H9 (cell line): ENCODE results near the gene LPIN2. TPM values are rescaled to one million over a fixed set of nuclear protein-coding genes. Genes with fewer than 3 reads are reported as not detected.

Experiments
- DNase-seq: peaks from one replicate; pipeline ENCODE4 v3.0.0-alpha.2; 2017
- H2AFZ ChIP-seq: one replicate; pipeline ENCODE4 v1.6.1; 2013; ENCODE audit warnings: mild to moderate bottlenecking, low read length, control low read depth, moderate library complexity
- H2AK5ac ChIP-seq: 2 replicates; pipeline ENCODE4 v1.6.1; 2013; ENCODE audit warnings: low read length, control low read depth, mixed read lengths; ENCODE audit not compliant: insufficient read length
- H2BK120ac ChIP-seq: one replicate; pipeline ENCODE4 v1.6.1; 2013; ENCODE audit warnings: low read depth, mild to moderate bottlenecking, low read length, control low read depth, inconsistent platforms; ENCODE audit not compliant: poor library complexity, severe bottlenecking
- H2BK12ac ChIP-seq: 2 replicates; pipeline ENCODE4 v1.6.1; 2013; ENCODE audit warnings: low read length, control low read depth, mixed read lengths, low read depth; ENCODE audit not compliant: insufficient read length
- H2BK15ac ChIP-seq: 2 replicates; pipeline ENCODE4 v1.6.1; 2013; ENCODE audit warnings: low read depth, low read length, control low read depth
- H2BK20ac ChIP-seq: one replicate; pipeline ENCODE4 v1.6.1; 2013; ENCODE audit warnings: low read depth, mild to moderate bottlenecking, low read length, control low read depth, inconsistent platforms; ENCODE audit not compliant: poor library complexity, severe bottlenecking
- H2BK5ac ChIP-seq: 2 replicates; pipeline ENCODE4 v1.6.1; 2013; ENCODE audit warnings: low read length, control low read depth, mixed read lengths; ENCODE audit not compliant: insufficient read length
- H3K14ac ChIP-seq: 2 replicates; pipeline ENCODE4 v1.6.1; 2013; ENCODE audit warnings: low read length, control low read depth; ENCODE audit not compliant: insufficient read depth
- H3K18ac ChIP-seq: 2 replicates; pipeline ENCODE4 v1.6.1; 2013; ENCODE audit warnings: low read depth, mild to moderate bottlenecking, mixed read lengths, low read length, control low read depth; ENCODE audit not compliant: insufficient read length
- H3K23ac ChIP-seq: 2 replicates; pipeline ENCODE4 v1.6.1; 2013; ENCODE audit warnings: low read length, control low read depth, mixed read lengths, low read depth; ENCODE audit not compliant: insufficient read length
- H3K23me2 ChIP-seq: 2 replicates; pipeline ENCODE4 v1.6.1; 2013; ENCODE audit warnings: low read depth, mild to moderate bottlenecking, mixed read lengths, low read length, control low read depth; ENCODE audit not compliant: insufficient read length, poor library complexity, severe bottlenecking
- H3K27ac ChIP-seq: 2 replicates; pipeline ENCODE4 v1.5.1; 2013; ENCODE audit warnings: low read length, control low read depth, mixed read lengths, low read depth; ENCODE audit not compliant: insufficient read length
- H3K27me3 ChIP-seq: 2 replicates; pipeline ENCODE4 v1.6.1; 2013; ENCODE audit warnings: low read length, control low read depth, inconsistent platforms; ENCODE audit not compliant: insufficient read depth
- H3K4ac ChIP-seq: 2 replicates; pipeline ENCODE4 v1.6.1; 2013; ENCODE audit warnings: low read depth, mild to moderate bottlenecking, control low read depth, inconsistent platforms, low read length, moderate library complexity
- H3K4me1 ChIP-seq: 2 replicates; pipeline ENCODE4 v1.6.1; 2013; ENCODE audit warnings: low read length, control low read depth, inconsistent platforms; ENCODE audit not compliant: insufficient read depth
- H3K4me2 ChIP-seq: 2 replicates; pipeline ENCODE4 v1.6.1; 2013; ENCODE audit warnings: low read length, control low read depth, mixed read lengths; ENCODE audit not compliant: insufficient read length, insufficient read depth
- H3K56ac ChIP-seq: 2 replicates; pipeline ENCODE4 v1.6.1; 2013; ENCODE audit warnings: low read depth, mild to moderate bottlenecking, mixed read lengths, low read length, control low read depth; ENCODE audit not compliant: insufficient read length
- H3K79me1 ChIP-seq: 2 replicates; pipeline ENCODE4 v1.6.1; 2013; ENCODE audit warnings: low read depth, mild to moderate bottlenecking, moderate library complexity, low read length, control low read depth, inconsistent platforms; ENCODE audit not compliant: insufficient read depth, poor library complexity, severe bottlenecking
- H3K79me2 ChIP-seq: 2 replicates; pipeline ENCODE4 v1.6.1; 2013; ENCODE audit warnings: low read length, control low read depth, inconsistent platforms; ENCODE audit not compliant: insufficient read depth
- H3K9ac ChIP-seq: 2 replicates; pipeline ENCODE4 v1.6.1; 2013; ENCODE audit warnings: low read length, control low read depth, mixed read lengths; ENCODE audit not compliant: insufficient read length; ENCODE audit errors: extremely low read depth
- H3K9me3 ChIP-seq: one replicate; pipeline ENCODE4 v1.6.1; 2013; ENCODE audit warnings: low read depth, low read length, inconsistent platforms; ENCODE audit not compliant: control insufficient read depth
- H3T11ph ChIP-seq: one replicate; pipeline ENCODE4 v1.6.1; 2013; ENCODE audit warnings: mild to moderate bottlenecking, low read length, control low read depth, inconsistent platforms
- H4K20me1 ChIP-seq: one replicate; pipeline ENCODE4 v1.6.1; 2013; ENCODE audit not compliant: control insufficient read depth, insufficient read length, insufficient read depth
- H4K5ac ChIP-seq: 2 replicates; pipeline ENCODE4 v1.6.1; 2013; ENCODE audit warnings: low read depth, mild to moderate bottlenecking, mixed read lengths, low read length, control low read depth; ENCODE audit not compliant: insufficient read length
- H4K8ac ChIP-seq: replicated peaks from 2 replicates; pipeline ENCODE4 v1.6.1; 2013; ENCODE audit warnings: low read length, control low read depth, mixed read lengths, low read depth; ENCODE audit not compliant: insufficient read length
- H4K91ac ChIP-seq: 2 replicates; pipeline ENCODE4 v1.6.1; 2013; ENCODE audit warnings: low read depth, mild to moderate bottlenecking, moderate library complexity, mixed read lengths, low read length, control low read depth; ENCODE audit not compliant: insufficient read length
- H3K27ac Mint-ChIP-seq, 3 experiments: 2 replicates in 2 of 3; 3 replicates in 1 of 3; pipeline ENCODE4 v1.8.0; 2020 to 2021; ENCODE audit warnings: mixed read lengths in 3 of 3, mild to moderate bottlenecking in 1 of 3, moderate library complexity in 1 of 3
- H3K27me3 Mint-ChIP-seq: 2 replicates; pipeline ENCODE4 v1.8.0; 2021; ENCODE audit warnings: low read depth, mild to moderate bottlenecking, moderate library complexity, mixed read lengths
- H3K36me3 Mint-ChIP-seq, 3 experiments: 2 replicates in 2 of 3; 3 replicates in 1 of 3; pipeline ENCODE4 v1.8.0; 2020 to 2021; ENCODE audit warnings: low read depth in 3 of 3, mixed read lengths in 3 of 3; ENCODE audit not compliant: insufficient read depth in 1 of 3
- H3K4me1 Mint-ChIP-seq, 2 experiments: 2 replicates each; pipeline ENCODE4 v1.8.0; 2020; ENCODE audit warnings: mixed read lengths in 2 of 2
- H3K4me3 Mint-ChIP-seq, 2 experiments: 2 replicates in 1 of 2; 3 replicates in 1 of 2; pipeline ENCODE4 v1.8.0; 2020 to 2021; ENCODE audit warnings: mild to moderate bottlenecking in 2 of 2, mixed read lengths in 2 of 2, moderate library complexity in 1 of 2
- H3K9me3 Mint-ChIP-seq, 2 experiments: 2 replicates in 1 of 2; 3 replicates in 1 of 2; pipeline ENCODE4 v1.8.0; 2020; ENCODE audit warnings: mild to moderate bottlenecking in 2 of 2, mixed read lengths in 2 of 2, moderate library complexity in 1 of 2
- CTCF ChIP-seq: fragments of 200-600 bp; sonication (generic); conservative IDR thresholded peaks from 3 replicates; pipeline ENCODE4 v1.8.0; 2021; ENCODE audit warnings: antibody characterized with exemption, mild to moderate bottlenecking
- WGBS: extraction: QIAGEN DNeasy Blood & Tissue Kit; methylation state at CpG from one replicate; pipeline ENCODE4 v1.1.7; 2013; ENCODE audit warnings: missing lambda C conversion rate, low lambda C conversion rate, mixed read lengths; ENCODE audit not compliant: insufficient read length; ENCODE audit errors: extremely low coverage; 5-methylcytosine and 5-hydroxymethylcytosine counted together
- total RNA-seq: library from RNA; stranded (reverse); gene quantifications from 2 replicates; pipeline ENCODE4 v1.2.1, GENCODE V29; 2021

The LPIN2 gene
- total RNA-seq, 1 experiment from 2014 or later, result 9.2 TPM

GRCh38 chr18:3056311-3056710 lies 43.4 kb upstream of the LPIN2 start:
- Histone ChIP-seq H3K23ac (no peak overlapping the region), H3K79me2 (no peaks in the 10 kb centered on the region), H4K5ac (no peak overlapping the region), H3K56ac (no peak overlapping the region), H3K27me3 (no peaks in the 10 kb centered on the region), H2AFZ (no peak overlapping the region), H4K8ac (no peak overlapping the region), H4K91ac (no peak overlapping the region), H4K20me1 (no peaks in the 10 kb centered on the region), H3K4me2 (no peak overlapping the region), H3K79me1 (no peaks in the 10 kb centered on the region), H2BK20ac (no peak overlapping the region), H3K27ac (no peak overlapping the region), H3K4me1 (no peaks in the 10 kb centered on the region; the same call in 1 of the 2 replicates), H3K9me3 (no peaks in the 10 kb centered on the region), H2BK15ac (no peak overlapping the region), H3K18ac (no peak overlapping the region), H3K9ac (no peak overlapping the region), H2BK12ac (no peak overlapping the region), H2AK5ac (no peak overlapping the region), H2BK120ac (no peak overlapping the region), H2BK5ac (no peak overlapping the region), H3T11ph (no peak overlapping the region), H3K4ac (no peak overlapping the region), H3K23me2 (no peaks in the 10 kb centered on the region), H3K14ac (no peak overlapping the region)
- Mint-ChIP-seq H3K9me3 (peaks cover 8 to 11% of the 10 kb centered on the region in 2 experiments; a peak in 4 of 5 replicates), H3K4me3 (no peak overlapping the region), H3K4me1 (peaks cover 9 to 12% of the 10 kb centered on the region in 2 experiments), H3K36me3 (peaks cover 0 to 14% (median 3%) of the 10 kb centered on the region in 3 experiments; a peak in 5 of 7 replicates), H3K27ac (peak overlapping the region in 1 of 3 experiments; percentile 42; a peak in 1 of 7 replicates), H3K27me3 (no peaks in the 10 kb centered on the region)
- TF ChIP-seq CTCF, result no peak
- DNase-seq, result no peak
- whole genome bisulfite sequencing, result no CpG with 5 or more reads among the region's 9 CpGs
